ENCODE results near the gene EIF4A2.
A peak's percentile ranks its signal among the peaks of the same experiment; 100 is the strongest.
"Not testable (repeated sequence)": the region's sequence is repeated elsewhere in the genome, so short reads cannot be mapped to it uniquely, and the experiment has no call there.

EIF4A2 gene

DNA sequence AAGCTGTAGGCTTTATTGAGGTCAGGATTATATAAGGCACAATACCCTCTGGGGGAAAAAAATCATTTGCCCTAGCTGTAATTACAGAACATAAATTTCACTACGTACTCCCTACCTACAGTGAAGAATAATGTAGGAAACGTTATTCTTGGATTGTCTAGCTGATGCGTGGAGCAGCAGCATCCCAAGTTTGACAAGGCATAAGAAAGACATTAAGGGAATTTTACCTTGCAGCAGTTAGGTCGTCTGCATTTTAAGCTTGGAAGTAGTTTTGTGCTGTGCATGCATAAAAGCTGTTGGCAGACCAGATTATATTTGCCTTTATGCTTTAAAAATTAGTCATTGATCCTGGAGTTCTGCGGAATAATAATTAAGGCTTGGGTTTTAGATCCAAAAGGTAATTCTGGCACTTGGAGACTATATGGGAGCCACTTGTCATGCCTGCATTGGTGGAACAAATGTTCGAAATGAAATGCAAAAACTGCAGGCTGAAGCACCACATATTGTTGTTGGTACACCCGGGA lies 2.2 kb downstream of the EIF4A2 start:
- DNase-seq (ENCODE audit: low spot score) = peak; percentile 22

DNA sequence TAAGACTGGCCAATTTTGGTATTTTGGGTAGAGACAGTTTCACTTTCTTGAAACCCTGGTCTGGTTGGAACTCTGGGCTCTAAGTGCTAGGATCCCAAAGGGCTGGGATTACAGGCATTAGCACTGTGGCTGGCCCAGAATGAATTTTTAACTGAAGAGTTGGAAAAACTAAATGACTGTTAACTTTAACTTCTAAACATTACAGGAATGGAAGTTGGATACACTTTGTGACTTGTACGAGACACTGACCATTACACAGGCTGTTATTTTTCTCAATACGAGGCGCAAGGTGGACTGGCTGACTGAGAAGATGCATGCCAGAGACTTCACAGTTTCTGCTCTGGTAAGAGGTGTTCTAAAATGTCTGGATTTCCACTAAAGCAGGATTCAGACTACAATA lies 3.5 kb downstream of the EIF4A2 start:
- DNase-seq (ENCODE audit: low spot score) = peak; percentile 17

DNA sequence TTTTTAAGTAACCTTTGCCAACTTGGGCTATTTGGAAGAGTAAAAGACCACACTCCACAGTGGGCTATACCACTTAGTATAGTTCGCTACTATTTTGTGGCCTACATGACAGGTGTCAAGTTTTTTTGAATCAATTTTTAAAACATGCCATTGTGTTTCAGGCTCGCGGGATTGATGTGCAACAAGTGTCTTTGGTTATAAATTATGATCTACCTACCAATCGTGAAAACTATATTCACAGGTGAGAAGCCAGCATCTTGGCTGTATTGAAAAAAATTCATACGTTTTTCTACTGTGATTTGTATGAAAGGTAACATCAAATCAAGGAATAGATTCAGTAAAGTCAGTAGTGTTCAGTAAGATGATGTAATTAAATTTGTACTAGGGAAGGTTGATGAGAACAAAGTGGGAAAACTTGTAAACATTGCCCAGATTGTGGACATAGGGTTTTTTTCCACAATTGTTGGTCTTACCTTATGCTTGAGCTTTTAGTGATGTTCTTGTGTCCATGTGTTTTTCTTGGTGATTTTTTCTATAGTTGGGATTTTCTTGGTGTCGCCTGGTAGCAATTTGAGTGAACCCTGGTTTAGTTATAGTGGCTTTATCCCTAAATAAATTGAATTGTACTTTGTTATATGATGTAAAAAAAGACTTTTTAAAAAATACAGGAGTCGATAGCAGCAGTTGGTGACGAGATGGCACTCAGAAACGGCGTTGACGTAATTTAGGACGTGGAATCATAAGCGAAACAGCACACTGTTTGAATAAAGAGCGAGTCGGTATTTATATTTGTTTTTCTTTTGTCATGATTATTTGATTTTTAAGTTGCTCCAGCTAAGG lies 4.5 kb downstream of the EIF4A2 start:
- DNase-seq (ENCODE audit: low spot score) = no peak

DNA sequence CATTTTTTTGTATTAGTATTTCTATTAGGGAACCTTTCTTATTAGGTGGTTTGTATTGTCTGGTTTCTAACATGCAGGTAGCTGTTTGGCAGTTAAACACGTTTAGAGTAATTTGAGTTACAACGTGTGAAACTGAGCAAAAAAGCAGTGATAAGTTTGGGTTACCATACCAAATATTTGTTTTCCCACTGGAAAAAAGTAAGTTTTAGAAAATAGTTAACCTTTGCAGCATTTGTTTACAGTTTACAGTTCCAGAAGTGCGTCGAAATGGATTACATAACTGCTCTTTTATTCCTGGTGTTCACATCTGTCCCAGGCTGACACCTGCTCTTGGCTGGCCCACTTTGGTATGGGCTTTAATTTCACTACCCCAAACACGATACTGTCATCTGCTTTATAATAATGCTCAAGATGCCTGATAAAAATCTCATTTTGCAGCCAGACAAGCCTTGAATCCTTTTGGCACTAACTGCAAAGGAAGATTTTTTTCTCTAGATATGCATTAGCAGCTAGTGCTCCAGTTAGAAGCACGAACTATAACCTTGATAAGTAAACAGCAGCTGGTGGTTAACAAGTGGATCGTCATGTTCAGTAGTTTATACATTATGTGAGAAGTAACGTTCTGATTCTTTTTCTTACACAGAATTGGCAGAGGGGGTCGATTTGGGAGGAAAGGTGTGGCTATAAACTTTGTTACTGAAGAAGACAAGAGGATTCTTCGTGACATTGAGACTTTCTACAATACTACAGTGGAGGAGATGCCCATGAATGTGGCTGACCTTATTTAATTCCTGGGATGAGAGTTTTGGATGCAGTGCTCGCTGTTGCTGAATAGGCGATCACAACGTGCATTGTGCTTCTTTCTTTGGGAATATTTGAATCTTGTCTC lies 5.3 kb downstream of the EIF4A2 start:
- peak; percentile 19 for DNase-seq (ENCODE audit: low spot score)

DNA sequence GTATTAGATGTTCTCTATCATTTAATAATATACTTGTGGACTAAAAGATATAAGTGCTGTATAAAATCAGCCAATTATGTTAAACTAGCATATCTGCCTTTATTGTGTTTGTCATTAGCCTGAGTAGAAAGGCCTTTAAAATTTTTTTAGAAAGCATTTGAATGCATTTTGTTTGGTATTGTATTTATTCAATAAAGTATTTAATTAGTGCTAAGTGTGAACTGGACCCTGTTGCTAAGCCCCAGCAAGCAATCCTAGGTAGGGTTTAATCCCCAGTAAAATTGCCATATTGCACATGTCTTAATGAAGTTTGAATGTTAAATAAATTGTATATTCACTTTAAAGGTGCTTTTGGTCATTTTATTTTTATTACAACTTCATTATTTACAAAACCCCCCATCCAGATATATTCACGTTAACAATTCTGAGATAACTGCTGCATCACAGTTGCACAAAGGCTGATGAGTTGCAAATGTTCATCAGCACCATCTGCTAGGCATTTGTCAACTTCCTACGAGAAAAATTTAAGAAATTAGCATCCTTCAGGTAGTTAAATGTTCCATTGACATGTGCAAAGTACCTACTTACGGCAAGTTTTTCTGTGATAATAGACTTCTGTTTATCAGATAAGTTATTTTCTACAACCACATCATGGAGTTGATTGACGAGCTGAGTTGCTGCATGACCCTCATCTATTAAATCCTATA lies 6.3 kb downstream of the EIF4A2 start:
- peak; percentile 44 for DNase-seq (ENCODE audit: low spot score)

DNA sequence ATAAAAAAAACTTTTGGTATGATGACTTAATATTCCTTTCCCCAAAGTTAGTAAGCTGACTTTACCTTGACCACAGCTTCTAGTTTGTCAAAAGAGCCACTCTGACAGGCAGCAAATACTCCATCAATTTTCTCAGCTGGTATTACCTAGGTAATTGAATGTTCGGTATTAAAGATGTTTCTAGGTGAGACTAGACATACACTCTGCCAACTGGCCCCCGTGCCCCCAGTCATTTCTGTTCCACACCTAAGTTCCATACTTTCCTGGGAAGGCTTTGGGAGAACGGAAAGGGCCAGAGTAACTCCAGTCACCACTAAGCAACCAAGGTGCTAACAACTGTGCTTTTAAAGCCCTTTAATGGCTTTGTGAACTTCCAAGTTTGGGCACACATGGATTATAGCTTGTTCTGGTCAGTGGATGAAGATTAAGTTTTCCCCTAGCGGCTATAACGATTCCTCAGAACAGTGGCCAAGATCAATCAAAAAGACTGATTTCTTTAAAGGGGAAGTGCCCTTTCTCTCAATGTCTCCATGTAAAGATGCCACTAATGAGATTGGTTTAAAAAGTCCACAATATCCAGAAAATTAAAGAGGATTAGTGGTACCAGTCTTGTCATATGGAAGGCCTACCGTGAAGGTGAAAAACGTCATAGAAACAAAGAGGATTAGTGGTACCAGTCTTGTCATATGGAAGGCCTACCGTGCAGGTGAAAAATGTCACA lies 7.0 kb downstream of the EIF4A2 start:
- peak; percentile 53 for DNase-seq (ENCODE audit: low spot score)

DNA sequence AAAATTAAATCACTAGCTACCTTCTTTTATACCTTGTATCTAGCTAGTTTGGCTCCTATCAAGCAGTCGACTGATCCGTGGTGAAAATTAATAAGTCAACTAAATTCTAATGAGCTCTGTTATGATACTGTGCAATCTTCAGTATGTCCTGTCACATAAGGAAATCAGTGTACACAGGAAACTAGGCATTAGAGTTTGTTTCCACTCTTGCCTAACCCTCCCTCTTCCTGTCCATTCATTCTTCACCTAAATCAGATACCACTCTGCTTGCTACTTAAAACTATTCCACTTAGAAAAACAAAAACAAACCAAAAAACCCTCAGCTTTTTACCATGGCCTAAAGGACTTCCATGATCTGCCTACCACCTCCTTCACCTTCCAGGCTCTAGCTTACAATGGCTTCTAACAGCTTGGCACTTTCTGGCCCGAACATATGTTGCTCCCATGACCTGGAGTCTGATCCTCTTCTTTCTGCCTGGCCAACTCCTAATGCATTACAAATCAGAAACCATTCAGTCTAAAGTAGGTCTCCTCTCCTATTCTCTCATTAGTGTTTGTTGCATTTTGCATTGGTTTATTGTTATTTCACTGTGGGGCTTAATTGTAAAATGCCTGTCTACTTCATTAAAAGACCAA lies 15.0 kb downstream of the EIF4A2 start:
- peak; percentile 26 for DNase-seq (ENCODE audit: low spot score)

DNA sequence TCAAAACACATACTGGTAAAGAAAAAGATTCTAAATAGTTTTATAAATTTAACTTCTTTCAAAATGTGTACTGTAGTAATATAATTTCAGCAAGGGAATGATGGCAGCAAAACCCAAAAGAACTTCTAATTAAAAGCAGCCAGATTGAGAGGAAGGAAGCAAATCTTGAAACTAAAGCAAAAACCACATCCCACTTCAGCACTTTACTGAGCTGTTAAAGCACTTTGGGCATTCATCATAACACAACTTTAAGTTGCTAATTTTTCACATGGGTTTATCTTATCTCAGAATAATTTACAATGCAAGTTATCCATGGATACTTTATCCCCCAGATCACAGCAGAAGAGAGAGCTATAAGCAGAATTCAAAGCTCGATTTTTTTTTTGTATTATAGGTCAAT lies 16.9 kb downstream of the EIF4A2 start:
- DNase-seq (ENCODE audit: low spot score) = peak; percentile 32

DNA sequence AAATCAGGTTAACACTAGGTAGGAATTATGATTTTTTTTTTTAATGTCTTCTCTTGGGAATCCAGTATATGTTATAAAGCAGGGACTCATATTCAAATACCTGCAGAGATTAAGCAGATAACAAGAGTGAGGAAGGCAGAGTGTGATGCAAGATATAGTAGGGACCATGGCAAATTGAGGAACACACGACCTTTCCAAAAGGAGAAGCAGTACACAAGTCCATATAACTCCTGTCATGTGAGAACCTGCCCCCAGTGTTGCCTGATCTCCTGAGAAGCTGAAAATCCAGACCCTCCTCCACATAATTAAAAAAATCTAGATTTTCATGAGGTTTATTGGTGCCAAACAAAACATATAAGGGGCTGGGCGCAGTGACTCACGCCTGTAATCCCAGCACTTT lies 19.3 kb downstream of the EIF4A2 start:
- no peak for DNase-seq (ENCODE audit: low spot score)

DNA sequence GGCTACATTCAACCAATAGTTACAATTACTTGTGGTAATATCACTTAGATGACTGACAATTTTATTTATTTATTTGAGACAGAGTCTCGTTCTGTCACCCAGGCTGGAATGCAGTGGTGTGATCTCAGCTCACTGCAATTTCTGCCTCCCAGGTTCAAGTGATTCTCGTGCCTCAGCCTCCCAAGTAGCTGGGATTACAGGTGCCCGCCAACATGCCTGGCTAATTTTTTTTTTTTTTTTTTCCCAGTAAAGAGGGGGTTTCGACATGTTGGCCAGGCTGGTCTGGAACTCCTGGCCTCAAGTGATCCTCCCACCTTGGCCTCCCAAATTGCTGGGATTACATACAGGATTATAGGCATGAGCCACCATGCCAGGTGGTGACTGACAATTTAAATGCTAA lies 20.1 kb downstream of the EIF4A2 start:
- not testable (repeated sequence) for DNase-seq (ENCODE audit: low spot score)

DNA sequence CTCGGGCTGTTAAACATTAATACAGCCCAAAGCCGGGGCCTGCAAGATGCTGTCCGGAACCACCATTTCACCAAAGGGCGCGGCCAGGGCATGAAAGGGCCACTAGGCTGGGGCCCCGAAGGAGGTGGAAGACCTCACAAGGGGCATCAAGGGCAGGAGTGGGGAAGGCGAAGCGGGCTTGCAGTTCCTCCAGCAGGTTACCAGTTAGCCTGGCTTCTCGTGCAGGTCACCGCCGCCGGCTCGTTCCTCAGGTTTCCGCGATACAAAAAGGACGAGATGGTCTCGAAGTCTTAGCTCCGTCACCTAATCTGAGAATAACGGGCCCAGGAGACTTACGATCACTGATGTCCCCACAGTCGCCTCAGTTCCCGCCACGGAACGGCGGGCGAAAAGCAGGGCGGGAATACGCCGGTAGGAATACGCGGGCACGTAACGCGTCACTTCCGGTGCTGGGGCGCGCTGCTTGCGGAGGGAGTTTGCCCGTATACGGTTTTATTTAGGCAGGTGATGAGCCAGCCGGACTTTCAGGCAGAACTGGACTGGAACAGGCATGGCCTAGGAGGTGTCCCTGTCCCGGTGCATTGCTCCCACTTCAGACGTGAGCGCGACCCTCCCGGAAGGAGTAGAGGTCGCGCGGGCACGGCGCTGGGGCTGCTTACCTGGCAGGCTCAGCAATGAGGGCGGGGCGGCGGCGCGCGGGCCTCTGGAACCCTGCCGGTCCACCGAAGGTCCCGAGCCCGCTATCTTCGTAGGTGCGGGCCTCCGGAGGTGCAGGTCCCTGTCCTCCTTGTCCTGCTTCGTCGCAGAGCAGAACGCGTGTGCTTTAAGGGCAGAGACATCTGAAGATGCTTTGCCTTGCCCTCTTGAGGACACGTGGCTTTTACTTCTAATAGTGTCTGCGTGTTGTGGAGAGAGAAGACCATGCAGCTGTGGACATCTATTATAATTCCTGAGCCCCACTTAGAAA lies 23.0 kb downstream of the EIF4A2 start, which contains the start of gene RFC4:
Gene RFC4 (minus strand): TSS at position 394 of the 967 bp plus-strand sequence. CDS start 1,769 bp downstream, outside the sequence.
- DNase-seq (ENCODE audit: low spot score) = peak; percentile 92

DNA sequence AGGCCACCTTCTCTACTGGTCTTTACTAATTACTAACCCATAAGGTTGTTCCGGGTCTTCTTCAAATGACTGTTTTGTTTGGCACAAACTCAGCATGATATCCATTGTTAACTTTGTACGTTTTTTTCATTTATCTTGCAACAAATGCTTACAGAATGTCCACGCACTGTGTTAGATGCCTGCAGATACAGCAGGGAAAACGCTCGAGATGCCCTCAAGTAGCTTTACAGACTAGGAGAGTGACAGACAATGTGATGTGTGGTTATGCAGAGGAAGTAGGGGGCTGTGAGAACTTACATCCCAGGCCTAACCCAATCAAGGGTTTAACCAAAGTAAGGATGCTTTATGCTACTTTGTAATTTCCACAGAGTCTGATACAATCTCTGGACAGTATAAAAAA lies 23.9 kb downstream of the EIF4A2 start:
- peak; percentile 33 for DNase-seq (ENCODE audit: low spot score)

DNA sequence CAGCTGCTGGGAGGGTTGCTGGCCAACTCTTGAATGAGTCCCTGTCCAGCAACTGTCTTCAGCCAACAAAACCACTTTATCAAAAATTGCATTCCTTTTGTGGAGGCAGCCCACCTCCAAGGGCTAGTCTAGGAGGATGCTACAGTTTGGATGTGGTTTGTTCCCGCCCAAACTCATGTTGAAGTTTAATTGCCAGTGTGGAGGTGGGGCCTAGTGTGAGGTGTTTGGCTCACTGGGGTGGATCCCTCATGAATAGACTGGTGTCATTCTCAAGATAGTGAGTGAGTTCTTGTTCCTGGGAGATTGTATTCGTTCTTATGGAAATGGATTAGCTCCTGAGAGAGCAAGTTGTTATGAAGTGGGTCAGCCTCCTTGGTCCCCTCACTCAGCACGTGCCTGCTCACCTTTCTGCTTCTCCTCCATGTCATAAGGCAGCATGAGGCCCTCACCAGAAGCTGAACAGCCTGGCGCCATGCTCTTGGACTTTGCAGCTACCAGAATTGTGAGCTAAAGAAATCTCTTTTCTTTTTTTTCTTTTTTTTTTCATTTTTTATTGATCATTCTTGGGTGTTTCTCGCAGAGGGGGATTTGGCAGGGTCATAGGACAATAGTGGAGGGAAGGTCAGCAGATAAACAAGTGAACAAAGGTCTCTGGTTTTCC lies 27.1 kb downstream of the EIF4A2 start:
- DNase-seq (ENCODE audit: low spot score) = no peak

DNA sequence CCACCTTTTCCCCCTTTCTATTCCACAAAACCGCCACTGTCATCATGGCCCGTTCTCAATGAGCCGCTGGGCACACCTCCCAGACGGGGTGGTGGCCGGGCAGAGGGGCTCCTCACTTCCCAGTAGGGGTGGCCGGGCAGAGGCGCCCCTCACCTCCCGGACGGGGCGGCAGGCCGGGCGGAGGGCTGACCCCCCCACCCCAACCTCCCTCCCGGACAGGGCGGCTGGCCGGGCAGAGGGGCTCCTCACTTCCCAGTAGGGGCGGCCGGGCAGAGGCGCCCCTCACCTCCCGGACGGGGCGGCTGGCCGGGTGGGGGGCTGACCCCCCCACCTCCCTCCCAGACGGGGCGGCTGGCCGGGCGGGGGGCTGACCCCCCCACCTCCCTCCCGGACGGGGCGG lies 27.9 kb downstream of the EIF4A2 start:
- DNase-seq (ENCODE audit: low spot score) = not testable (repeated sequence)

DNA sequence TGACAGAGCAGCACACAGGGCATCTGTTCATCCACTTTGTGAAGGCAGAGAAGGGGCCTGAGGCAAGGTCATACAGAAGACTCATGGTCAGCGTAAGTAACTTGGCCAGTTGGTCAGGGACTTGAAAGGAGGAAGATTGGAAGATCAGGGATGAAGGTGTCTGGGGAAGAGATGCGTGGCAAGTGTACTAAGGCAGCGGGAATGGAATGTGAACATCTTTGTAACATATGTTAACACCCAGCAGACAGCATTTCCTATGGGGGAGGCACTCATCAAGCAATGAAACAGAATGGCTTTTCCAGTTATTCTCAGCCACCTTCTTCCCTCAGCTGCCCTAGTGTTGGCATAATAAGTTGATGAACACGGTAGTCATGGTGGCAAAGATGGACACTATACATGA lies 30.7 kb downstream of the EIF4A2 start:
- no peak for DNase-seq (ENCODE audit: low spot score)

DNA sequence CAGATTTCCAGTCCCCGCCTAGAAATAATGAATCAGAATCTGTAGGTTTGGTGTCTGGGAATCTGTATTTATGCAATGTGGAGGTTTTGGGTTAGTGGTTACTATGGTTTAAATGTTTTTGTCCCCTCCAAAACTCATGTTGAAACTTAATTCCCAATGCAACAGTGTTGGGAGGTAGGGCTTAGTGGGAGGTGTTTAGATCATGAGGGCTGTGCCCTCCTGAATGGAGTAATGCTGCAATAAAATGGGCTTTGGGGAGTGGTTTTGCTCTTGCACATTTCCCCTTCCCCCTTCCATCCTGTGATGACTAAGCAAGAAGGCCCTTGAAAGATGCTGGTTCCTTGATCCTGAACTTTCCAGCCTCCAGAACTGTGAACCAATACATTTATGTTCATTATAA lies 32.1 kb downstream of the EIF4A2 start:
- peak; percentile 14 for DNase-seq (ENCODE audit: low spot score)

DNA sequence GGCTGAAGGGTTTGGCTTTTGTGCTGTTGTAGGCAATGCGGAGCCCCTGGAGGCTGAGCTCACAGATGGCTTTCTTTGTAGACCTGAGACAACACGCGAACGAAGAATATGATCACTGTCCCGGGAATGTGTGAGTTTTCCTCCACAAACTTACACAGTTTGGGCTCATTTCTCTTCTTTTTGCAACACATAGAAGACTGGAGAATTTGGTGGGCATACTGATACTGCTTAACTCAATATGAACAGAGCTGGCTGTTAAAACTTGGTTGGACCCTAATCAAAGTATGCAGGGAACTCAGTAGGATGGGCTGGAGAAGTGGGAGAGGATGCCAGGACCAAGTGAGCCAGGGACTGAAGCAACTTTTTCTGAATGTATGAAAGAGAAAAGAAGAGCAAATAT lies 35.1 kb downstream of the EIF4A2 start:
- no peak for DNase-seq (ENCODE audit: low spot score)

DNA sequence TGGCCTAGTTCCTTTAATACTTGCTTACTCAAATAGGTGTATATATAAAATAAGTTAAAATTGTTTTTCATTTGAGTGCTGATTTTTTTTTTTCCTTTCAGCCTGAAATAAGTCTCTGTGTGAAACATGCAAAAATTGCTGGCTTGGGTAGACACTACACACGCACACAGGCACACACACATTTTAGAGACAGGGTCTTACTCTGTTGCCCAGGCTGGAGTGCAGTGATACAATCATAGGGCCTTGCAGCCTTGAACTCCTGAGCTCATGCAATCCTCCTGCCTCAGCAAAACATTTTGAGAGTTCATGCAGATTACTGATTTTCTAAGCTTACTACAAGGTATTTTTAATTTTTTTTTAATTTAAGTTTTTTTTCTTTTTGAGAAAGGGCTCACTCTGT lies 35.6 kb downstream of the EIF4A2 start:
- no peak for DNase-seq (ENCODE audit: low spot score)

Measured in activated CD4-positive, alpha-beta T cell treated with anti-CD3 and anti-CD28 coated beads, Interleukin-2, Interleukin-4, amounts not matched to agents 100 ng/mL and 50 ng/mL, durations not matched to agents 16 hours and 8 hours (primary cell).